GM12864 (cell line): ENCODE measurements around the gene OTUD5.

Source experiments
- DNase-seq: peaks from one replicate; pipeline ENCODE4 v3.0.0-alpha.2; 2011; ENCODE audit warnings: low read depth
- H3K4me3 ChIP-seq: 2 replicates; pipeline ENCODE4 v1.5.1; 2011; ENCODE audit warnings: mild to moderate bottlenecking, low read depth, low read length, control low read depth
- TF ChIP-seq, protein P1 (sequence below): IDR thresholded peaks from 2 replicates; pipeline ENCODE4 v1.5.1; 2011; ENCODE audit warnings: low read depth, mild to moderate bottlenecking, moderate library complexity, low read length, control low read depth, inconsistent platforms; ENCODE audit errors: missing control alignments

OTUD5 gene

DNA sequence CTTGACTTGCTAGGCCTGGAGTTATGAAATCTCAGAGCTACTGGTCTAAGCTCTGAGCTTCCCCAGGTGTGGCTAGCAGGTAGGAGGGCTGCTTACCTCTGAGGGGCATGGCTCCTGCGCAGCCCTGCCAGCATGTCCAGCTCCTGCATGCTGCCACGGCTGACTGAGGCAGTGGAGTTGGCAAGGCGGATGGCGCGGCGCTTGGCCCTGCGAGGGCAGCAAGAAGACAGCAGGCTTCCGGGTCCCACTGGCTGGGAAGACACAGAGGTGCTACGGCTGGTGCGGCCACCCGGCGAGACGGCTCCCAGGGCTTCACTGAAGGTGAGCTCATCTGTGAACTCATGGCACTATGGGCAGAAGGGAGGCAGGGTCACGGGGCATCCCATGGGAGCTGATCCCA lies 8.6 kb upstream of the OTUD5 start:
- TF ChIP-seq, protein P1, sequence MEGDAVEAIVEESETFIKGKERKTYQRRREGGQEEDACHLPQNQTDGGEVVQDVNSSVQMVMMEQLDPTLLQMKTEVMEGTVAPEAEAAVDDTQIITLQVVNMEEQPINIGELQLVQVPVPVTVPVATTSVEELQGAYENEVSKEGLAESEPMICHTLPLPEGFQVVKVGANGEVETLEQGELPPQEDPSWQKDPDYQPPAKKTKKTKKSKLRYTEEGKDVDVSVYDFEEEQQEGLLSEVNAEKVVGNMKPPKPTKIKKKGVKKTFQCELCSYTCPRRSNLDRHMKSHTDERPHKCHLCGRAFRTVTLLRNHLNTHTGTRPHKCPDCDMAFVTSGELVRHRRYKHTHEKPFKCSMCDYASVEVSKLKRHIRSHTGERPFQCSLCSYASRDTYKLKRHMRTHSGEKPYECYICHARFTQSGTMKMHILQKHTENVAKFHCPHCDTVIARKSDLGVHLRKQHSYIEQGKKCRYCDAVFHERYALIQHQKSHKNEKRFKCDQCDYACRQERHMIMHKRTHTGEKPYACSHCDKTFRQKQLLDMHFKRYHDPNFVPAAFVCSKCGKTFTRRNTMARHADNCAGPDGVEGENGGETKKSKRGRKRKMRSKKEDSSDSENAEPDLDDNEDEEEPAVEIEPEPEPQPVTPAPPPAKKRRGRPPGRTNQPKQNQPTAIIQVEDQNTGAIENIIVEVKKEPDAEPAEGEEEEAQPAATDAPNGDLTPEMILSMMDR = no peak
- DNase-seq = no peak
- H3K4me3 ChIP-seq = no peak overlapping the region

DNA sequence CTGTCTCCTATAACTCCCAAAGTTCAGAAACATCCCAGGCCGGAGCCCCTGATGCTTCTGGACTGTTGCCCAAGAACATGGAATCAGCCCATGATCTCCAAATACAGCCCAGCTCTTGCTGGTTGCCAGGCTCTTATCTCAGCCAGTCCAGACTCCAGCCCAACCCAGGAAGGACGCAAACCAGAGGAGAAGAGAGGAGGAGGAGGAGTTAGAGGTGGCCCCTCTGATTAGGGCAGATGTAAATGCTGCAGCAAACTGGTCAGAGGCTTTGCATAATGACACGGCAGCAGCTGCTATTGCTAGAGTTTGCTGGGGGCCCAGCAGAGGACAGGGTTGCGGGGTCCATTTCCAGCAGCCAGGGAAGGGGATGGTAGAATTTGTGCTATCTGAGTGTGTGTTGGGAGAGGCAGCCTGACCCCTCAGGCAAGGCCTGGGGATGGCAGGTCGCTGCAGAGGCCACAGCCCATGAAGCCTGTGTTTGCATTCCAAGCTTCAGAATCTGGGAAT lies 4.2 kb upstream of the OTUD5 start:
- H3K4me3 ChIP-seq = no peak overlapping the region
- TF ChIP-seq, protein P1 = no peak
- DNase-seq = no peak

DNA sequence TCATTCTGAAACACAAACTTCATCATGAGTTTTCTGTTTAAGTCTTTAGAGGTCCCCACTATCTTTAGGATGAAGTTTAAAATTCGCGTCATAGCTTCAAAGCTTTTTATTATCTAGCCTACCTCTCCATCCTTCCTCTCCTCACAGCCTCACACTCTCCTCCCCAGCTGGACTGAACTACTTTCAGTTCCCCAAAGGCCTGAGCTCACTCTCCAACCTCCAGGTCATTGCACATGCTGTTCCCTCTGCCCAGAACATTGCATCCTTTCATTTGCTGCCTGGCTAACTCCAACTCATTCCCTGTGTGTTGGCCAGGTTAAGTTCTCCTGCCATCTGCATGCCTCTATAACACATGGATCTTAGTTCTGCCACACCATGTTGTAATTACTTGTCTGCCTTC lies 2.9 kb upstream of the OTUD5 start:
- TF ChIP-seq, protein P1 = no peak
- no peak for DNase-seq
- no peak overlapping the region for H3K4me3 ChIP-seq

DNA sequence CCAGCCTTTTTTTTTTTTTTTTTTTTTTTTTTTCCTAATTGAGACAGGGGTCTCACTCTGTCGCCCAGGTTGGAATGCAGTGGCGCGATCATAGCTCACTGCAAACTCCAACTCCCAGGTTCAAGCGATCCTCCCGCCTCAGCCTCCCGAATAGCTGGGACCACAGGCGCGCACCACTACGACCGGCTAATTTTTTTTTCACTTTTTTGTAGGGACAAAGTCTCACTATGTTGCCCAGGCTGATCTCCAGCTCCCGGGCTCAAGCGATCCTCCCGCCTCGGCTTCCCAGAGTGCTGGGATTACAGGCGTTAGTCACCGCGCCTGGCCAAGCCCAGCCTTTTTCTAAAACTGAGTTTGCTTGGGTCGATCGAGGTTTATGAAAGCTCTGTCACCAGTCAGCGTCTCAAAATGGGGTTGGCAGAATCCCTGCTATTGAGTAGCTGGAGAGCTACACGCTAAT lies 1.3 kb upstream of the OTUD5 start:
- DNase-seq = no peak
- TF ChIP-seq, protein P1 = no peak
- H3K4me3 ChIP-seq = peak overlapping the region; percentile 83

DNA sequence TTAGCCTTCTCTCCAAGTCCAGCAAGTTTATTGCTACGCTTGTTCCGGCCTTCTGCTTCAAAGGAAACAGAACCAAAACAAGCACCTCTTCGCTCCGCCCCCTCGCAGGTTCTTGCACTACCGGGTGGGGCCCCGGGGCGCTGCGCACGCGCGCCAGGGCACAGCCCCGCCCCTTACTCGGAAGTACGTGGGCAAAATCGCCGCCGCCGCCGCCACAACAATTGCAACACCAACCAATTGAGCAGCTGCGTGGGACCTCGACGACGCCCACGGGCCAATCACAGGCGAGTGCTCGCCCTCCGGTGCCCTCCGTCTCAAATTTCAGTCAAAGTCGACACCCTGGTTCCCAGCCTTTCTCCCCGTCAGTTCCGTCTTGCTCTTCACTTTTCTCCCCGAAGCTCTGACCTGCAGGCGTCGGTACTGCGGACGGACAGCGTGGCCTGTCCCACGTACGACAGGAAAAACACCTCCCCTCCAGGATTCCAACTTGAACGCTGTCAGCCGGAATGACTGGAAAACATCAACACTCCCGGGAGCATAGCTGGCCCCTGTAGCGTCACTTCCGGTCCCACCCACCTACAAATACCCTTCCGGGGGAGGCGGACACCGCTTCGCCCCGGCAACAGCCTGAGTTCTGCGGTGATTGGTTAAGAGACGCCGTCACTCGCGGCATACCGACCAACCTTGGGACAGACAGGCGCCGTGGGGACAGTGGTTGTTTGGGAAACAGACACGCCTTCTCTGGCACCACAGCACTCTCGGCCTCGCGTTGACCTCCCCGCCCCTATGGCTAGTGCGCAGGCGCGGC lies 624 bp upstream of the OTUD5 start:
- H3K4me3 ChIP-seq = peak overlapping the region; percentile 83
- DNase-seq = peak; percentile 92
- TF ChIP-seq, protein P1 = no peak

DNA sequence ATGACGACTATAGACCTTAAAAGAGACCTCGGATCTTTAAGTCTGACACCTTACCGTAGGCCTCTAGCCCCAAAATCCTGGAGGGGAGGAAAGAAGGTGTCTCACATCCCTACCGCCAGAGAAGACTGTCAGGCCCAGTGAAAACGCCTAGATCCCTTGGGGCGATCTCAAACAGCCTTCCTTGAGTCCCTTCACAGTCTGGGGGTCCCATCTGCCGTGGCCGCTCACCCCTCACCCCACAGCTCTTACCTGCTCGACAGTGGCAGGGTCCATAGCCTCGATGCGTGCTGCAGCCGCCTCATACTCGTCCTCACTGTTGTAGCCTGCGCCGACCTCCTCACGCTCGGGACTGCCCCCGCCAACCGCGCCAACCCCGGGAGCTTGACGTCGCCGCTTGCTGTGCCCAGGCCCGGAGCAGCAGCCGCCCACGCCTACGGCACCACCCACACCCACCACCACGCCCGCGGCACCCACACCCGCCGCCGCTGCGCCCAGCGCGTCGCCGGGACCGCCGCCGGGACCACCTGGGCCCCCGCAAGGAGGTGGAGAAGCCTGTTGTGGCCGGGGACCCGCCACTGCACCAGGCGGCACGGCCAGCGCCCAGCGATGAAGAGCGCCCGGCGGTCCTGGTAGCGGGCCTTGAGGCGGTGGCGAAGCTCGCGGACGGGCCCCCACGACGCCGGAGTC lies 536 bp downstream of the OTUD5 start:
- TF ChIP-seq, protein P1 = no peak
- DNase-seq = no peak
- H3K4me3 ChIP-seq = peak overlapping the region; percentile 83

DNA sequence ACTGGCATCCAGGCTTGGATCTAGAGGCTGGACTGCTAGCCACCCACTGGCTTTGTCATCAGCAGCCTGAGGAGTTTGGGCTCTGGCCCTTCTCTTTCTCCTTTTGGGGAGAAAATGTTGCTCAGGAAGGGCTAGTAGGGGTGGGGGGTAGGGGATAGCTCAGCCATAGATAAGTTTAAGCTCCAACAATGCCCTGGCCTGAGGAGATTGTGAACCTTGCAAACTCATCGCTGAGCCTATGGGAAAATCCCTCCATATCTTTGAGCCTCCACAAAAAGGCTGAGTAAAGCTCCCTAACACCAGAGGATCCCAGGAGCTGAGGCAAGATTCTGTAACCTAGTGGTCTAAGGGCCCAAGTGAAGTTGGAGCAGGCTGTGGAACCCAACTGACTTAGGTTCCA lies 8.8 kb downstream of the OTUD5 start:
- H3K4me3 ChIP-seq = no peak overlapping the region
- DNase-seq = no peak
- TF ChIP-seq, protein P1 = no peak
